GM19452 (cell line): Measurements from ENCODE around the gene FZR1.

Experiments
- ATAC-seq: cut with Tn5 transposase; IDR thresholded peaks from one replicate; pipeline ENCODE4 v1.9.1; 2021; ENCODE audit not compliant: unreplicated experiment

Gene FZR1

DNA sequence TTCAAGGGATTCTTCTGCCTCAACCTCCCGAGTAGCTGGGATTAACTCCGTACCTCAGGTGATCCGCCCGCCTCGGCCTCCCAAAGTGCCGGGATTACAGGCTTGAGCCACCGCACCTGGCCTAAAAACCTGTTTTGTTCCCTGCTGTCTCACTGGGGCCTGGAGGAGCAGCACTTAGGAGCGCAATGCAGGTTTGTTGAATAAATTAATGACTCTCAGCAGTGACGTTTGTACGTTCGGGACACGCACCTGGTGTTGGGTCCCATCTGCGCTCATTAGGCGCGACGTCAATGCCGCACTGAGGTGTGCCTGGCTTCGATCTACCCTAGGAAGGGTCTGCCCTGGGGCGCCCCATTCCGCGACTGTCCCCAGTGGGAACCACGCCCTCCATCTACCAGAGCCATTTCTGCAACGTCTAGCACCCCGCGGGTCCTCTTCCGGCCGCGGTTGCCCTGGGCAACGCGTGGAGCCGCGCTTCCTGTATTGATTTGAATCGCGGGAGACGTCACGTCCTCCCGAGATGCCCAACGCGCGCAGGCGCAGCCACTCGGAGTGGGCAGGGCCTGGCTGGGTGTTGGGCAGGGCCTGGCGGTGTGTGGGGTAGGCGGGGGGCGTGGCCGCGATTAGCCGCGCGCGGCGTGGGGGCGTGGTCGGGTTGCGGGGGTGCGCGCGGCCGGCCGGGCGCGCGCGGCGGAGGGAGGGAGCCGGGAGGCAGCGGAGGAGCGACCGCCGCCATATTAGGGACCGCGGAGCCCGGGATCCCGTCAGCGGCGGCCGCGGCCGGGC, at the start of gene FZR1:
TSS of gene FZR1 (plus strand) at position 714 of the 786 bp plus-strand sequence. CDS start 16,679 bp downstream, outside the sequence.
- ATAC-seq, result peak; percentile 84

DNA sequence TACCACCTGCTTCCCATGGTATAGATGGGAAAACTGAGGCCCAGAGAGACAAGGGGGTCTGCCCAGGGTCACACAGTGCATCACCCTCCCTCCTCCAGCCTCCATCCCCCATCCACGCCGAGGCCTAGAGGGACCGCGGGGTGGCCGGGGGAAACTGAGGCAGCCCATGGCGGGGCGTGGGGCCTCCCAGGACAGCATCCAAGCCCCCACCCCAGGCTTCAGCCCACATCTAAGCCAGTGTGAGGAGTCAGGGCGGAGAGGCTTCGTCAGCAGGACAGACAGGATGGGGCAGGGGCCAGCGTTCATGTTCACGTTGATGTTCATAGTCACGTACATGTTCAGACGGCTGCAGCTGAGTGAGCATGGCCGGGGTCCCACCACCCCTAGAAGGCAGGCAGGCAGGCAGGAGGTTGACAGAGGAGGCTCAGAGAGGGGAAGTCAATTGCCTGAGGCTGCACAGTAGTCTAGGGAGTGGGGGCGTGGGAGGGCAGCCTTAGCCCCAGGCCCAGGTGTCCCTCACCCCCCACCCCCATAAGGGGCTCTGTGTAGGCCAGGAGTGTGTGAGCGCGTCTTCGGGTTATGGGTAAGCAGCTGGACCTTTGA, 49.1 kb upstream of the FZR1 start:
- no peak for ATAC-seq

DNA sequence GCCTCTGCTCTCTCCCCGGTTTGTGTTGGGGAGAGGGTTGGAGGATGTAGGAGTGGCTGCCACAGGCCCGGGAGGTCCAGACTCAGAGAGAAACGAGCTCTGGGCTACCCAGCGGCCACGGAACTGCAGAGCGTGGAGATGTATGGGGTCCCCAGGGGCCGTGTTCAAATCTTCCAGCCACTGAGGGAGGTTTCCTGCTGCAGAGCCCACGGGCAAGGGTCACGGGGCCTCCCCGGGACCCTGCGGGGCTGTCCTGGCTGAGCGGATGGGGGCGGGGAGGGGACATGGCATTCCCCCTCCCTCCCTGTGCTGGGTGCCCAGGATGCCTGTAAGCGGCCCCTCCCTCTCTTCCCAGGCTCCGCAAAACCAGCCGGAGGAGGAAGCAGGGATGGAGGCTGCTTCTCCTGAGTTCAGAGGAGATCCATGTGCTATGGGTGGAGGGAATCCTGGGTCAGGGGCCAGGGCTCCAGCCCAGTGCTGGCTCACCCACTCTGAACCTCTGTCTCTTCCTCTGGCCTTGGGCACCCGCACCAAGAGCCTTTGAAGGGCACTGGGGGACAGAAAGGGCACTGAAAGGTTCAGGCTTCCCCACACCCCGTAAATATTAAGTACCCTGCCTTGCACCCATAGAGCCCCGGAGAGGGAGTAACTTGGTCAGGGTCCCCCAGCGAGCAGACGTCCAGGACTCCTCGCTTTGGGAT, 48.4 kb upstream of the FZR1 start:
- ATAC-seq, result no peak

DNA sequence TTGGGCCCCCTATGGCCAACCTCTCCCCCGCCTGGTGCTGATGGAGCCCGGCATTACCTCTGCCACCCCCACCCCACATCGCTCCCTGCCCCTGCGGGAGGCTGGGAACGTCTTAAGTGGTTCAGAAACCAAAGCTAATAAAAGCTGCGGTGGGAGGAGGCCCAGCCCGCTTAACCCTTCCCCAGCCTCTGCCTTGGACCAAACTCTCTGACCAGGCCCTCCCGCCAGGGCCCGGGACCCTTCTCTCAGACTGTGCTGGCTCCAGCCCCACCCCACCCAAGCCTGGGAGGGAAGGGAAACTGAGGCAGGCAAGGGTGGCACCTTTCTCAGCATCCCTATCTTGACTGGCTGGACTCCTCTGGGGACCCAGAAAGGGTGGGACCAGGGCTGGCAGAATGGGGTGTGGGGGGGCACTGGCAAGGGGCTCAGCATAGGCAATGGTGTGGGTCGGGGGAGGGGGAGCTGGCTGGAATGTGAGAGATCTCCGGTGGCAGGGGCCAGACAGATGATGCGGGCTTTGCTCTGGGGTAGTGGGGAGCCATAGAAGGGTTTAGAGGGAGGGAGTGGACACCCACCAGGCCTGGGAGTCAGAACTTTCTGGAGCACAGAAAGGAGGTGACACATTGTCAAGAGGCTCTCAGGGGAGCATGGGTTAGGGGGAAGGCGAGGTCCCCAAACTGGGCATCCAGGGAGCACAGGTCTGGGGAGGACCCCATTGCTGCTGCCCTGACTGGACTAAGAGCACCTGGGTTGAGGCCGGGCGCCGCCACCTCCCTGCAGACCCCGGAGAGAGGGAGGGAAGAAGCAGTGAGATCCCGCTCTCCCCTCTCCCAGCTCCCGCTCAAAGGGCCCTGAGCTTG, 47.7 kb upstream of the FZR1 start:
- no peak for ATAC-seq

DNA sequence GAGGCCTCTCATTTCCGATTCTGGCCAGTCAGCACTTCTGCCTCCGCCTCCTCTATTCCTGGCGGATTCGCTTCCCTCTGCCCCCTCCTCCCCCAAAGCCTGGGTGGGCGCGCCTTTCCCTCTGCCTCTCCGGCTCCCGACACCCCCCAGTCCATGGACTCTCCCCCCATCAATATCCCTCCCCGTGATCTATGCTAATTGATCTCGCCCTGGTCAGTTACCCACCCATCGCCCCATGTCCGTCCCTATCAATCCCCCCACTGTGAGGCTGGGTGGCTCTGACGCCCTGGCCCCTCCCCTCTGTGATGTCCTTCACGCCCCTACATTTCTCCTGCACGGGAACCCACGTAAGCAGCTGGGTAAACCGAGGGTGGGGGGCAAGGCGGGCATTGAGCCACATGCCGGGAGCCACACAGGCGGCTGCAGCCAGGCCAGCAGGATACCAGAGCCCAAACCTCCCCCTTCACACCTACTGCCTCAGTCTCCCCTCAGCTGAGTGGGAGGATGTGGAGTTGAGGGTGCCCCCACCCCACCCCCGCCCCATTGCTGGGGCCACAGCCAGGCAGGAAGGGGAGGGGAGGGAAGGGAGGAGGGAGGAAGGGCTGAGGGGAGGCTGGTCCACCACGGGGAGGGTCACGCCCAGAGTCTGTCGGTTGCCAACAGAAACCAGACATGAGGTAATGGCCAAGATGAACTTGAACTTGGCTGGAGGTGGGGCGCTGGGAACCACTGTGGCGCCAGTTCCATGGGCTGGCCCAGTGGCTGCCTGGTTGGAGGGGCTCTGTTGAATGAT, 46.8 kb upstream of the FZR1 start:
- ATAC-seq, result no peak

DNA sequence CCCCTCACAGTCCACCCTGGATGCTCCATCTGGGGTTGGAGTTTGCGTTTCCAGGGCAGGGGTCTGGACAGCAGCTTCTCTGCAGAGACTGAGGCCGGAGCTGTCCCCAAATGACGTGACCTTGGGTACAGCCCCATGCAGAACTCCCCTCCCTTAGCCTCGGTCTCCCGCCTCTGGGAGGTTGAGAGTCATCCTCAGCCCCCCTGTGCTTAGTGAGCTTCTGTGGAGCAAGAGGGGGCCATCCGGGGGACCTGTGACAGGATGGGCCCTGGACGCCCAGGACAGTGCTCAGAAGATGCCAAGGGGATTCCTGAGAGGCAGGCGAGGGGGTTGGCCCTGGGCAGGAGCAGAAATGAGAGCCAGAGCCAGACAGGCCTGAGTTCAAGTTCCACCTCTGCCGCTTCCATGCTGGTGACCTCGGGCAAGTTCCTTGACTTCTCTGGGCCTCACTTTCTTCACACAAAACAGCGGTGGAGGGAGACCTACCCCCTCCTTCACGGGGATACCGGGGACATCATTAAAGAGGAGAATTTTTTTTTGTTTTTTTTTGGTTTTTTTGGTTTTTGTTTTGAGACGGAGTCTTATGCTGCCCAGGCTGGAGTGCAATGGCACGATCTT, 46.0 kb upstream of the FZR1 start:
- ATAC-seq, result no peak

DNA sequence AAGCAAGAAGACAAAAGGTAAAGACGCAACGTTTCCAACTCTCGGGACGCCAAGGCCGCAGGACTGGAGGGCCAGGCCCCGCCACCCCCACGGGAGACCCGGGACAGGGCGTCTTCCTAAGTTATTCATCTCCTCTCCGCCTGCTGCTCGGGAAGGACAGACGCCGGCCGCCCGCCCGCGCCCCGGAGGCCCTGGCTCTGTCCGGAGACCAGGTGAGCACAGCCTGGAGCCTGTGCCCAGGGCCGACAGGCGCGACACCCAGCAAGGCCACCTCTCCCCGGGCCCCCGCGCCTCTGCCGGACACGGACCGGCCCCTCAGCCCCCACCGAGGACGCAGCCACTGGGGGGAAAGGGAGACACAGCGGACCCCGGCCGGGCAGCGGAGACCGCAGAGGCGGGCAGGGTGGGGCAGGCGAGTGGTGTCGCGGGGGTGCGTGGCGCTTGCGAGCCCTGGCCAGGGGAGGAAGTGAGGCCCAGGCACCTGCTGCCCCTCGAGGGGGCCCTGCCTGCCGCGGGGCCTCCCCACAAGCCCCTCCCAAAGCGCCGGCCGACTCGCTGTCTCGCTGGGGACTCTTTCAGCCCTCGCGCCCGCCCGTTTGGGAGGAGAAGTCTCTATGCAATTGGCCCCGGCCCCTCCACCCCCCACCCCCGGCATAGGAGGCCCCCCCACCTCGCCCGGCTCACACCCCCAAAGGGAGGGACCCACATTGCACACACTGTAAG, 43.0 kb upstream of the FZR1 start:
- no peak for ATAC-seq

DNA sequence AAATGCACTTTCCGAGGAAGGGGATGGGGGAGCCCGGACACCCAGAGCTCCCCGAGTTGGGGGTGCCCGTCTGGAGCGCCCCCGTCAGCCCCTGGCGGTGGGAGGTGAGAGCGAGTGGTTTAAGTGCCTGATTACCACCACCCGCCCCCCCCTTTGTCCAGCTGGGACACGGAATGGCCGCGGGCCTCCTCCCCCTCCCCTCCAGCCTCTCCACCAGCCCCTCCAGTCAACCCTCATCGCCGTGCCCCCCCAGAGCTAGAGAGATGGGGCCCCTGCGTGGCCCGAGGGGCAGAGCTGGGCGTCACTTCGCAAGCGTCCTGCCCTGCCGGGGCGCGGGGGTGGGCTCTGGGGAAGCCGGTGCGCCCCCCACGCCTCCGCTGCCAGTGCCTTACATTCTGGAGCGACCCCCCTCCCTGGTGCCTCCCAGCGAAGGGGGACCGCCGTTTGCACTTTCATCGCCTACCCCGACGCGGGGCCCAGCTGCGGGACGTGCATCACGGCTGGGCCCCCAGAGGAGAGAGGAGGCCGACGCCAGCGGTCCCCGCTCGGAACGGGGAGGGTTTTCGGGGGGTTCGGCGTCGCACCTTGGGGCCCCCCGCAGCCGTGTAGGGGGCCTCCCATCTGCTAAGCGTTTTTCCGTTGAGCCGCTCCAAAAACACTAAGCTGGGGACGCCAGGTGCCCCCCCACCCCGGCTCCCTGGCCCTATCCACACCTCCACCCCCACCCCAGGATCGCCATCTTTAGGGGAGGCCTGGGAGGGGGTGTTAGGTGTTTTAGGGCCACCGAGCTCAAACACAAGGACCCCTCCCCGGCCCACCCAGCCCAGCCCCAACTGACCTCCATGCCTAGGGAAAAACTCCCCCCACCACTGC, 42.2 kb upstream of the FZR1 start:
- no peak for ATAC-seq

DNA sequence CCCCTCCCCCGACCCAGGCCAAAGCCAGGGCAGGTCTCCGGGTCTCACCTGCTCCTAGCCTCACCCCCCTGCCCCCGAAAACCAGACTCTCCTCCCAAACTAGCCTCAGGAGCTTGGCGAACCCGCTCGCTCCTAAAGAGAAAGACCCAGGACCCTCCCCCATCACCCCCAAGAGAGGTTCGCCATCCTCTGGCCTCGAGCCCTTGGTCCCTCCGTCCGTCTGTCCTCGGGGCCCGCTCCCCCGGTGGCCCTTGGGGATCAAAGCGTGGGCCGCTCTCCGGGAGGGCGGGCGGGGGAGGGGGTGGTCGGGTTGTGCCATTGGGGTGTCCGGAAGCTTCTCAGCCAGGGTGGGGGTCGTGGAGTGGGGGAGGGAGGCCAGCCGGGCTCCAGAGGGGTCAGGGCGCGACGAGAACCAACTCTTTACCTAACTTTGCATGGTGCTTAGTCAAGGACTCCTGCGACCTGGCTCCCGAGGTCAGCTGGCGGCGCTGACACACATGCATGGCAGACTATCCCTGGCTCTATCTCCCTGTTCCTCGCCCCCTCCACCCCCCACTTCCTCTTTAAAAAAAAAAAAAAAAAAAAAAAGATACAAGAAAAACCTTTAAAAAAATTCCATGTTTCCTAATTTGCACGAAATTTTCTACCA, 41.4 kb upstream of the FZR1 start:
- no peak for ATAC-seq

DNA sequence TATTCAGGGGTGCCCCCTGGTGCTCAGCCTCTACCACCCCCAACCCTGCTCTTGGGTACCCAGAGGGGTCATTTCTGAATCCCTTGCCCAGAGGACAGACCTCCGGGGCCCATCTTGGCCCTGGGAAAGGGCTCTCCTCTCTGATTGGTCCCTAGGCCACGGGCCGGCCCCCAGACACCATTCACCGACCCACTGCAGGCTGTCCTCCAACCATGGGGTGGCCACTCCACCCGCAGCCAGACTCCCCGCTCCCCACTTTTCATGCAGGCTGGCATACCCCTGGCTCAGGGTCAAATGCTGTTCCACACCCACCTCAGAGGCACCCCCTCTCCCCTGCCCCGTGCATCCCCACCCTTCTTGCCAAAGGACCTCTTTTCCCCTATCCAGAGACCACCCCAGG, 40.6 kb upstream of the FZR1 start:
- ATAC-seq, result no peak

DNA sequence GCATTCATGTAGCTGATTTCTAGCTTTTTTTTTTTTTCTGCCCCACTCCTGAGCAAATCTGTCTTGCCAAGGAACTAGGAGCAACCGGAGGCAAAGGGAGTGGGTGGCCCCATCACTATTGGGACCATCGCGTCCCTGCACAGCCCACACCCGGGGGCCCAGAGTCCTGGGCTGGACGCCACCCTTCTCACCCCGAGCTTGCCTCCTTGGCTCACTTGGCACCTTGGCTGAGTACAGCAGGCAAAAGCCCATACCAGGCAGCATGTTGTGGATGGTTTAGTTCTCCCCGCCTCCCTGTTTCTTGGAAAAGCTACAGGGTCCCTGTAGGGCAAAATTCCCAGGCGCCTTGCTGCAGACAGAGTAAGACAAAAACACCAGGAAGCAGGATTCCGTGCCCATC, 39.5 kb upstream of the FZR1 start:
- ATAC-seq, result no peak

DNA sequence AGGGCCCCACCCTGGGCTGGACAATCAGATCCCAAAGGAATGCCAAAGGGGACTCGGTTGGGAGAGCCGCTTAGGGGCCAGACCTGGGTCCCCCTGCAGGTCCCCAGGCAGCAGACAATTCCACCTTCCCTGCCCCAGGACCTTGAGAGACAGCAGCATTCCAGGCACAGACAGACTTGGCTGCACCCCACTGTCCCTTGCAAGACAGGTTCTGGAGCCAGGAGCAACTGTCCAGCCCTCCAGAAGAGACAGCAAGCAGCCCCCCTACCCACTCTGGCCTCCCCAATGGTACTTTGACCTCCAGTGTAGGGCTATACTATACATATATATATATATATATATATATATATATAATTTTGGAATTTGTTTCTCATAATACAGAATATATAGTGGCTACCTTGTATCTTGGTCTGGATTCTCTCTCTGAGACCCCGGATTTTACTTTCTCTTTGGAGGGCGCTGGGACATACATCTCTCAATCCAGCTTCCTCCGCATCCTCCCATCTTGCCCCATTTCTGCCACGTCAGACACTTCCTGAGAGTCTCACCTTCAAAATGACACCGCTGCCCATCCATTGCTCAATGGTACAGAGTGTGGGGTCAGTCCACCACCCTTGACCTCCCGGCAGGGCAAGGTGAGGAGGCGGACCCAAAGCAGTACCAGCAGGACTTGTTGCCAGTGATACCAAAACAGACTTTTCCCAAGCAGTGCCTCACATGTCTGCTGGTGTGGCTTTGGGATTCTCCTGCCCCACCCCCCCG, 38.5 kb upstream of the FZR1 start:
- ATAC-seq, result no peak

DNA sequence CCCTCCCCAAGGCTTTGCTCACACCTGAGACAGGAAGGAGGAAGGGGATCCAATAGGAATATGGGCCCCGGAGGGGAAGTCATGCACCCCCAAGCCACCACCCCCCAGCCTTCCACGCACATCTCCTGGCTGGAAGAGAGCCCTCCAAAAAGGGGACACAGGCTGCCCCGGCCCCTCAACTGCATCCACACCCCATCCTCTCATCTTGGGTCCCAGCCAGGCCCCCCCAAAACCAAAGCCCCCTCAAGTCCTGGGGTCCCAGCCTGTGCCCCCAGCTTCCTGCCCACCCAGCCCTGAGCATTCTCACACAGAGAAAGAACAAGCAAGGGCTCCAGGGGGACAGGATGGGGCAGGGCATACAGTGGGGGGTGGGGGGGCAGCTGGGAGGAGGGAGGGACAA, 37.9 kb upstream of the FZR1 start:
- no peak for ATAC-seq

DNA sequence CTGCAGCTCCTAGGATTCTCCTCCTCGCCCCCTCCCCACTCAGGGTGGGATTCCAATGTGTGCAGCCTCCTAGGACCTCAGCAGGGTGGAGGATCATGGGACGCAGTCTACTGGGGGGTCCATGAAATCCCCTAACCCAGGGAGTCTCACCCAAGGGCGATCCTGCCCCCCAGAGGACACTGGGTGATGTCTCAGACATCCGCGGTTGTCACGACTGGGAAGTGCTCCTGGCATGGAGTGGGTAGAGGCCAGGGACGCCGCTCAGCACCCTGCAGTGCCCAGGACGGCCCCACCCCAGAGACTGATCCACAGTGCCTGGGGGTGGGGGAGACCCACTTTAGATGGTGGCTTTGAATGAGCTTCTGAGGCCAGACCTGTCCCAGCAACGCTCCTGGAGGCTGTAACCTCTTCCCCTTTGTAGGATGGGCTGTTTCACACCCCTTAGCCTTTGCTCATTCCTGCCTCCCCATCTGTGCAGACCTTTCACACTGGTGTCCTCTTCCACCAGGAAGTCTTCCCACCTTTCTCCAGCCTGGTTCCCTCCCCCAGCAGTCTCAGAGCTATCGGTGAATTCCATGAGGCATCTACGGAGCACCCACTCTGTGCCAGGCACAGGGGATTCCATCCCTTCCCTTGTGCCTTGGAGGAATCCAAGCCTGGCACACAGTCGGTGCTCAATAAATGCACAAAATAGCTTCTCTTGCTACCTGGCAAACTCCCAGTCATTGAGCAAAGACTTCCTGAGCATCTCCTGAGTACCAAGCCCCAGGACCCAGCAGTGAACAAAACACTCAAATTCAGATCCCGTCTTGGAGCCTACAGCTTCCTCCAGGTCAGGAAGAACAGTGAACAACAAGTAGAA, 36.2 kb upstream of the FZR1 start:
- no peak for ATAC-seq

DNA sequence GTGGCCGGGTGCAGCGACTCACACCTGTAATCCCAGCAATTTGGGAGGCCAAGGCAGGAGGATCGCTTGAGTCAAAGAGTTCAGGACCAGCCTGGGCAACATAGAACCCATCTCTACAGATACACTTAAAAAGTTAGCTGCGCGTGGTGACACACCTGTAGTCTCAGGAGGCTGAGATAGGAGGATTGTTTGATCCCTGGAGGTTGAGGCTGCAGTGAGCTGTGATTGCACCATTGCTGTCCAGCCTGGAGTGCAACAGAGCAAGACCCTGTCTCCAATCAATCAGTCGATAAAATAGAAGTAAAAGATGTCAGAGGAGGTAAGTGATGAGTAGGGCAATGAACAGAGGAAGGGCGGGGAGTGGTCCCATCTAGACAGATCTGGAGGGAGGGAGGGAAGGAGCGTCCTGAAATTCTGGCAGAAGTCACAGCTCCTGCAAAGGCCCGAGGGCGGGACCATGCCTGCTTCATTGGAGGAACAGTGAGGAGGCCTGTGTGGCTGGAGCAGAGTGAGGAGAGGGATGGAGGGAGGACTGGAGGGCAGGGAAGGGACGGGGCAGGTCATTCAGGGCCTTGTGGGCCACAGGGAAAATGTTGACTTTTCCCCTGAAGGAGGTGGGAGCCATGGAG, 35.5 kb upstream of the FZR1 start:
- no peak for ATAC-seq
